G401.6 (cell line): ENCODE measurements around the gene CRYGD.

Experiments used
- FAIRE-seq: peaks from 2 replicates; lab custom pipeline; 2012; peaks lifted over from hg19 to GRCh38; lab: Jason Lieb, UNC

Gene CRYGD

GRCh38 chr2:208083807-208084206, 40.5 kb downstream of the CRYGD start:
- FAIRE-seq: no peak

GRCh38 chr2:208077276-208077675, 47.0 kb downstream of the CRYGD start:
- no peak for FAIRE-seq

- no peak for FAIRE-seq
Measured at GRCh38 chr2:208074610-208075356, 49.5 kb downstream of the CRYGD start.

GRCh38 chr2:208072250-208072892, 52.0 kb downstream of the CRYGD start:
- FAIRE-seq: peak; percentile 93
